K562 (cell line): ENCODE data around the gene WFIKKN2. TPM values are rescaled to one million over a fixed set of nuclear protein-coding genes. Genes with fewer than 3 reads are reported as not detected.
A peak's percentile ranks its signal among the peaks of the same experiment; 100 is the strongest.

Source experiments
- ARID3A ChIP-seq: IDR thresholded peaks from 2 replicates; pipeline ENCODE4 v1.6.1; 2012; ENCODE audit warnings: low read depth, low read length, improper control_type of control experiment, borderline replicate concordance
- ATF6 ChIP-seq: sonication (generic); formaldehyde crosslinking; IDR thresholded peaks from 2 replicates; pipeline ENCODE4 v1.4.0; 2020; ENCODE audit warnings: mild to moderate bottlenecking, missing genetic modification reagents
- CEBPG ChIP-seq, 3 experiments: fragments of 200-800 bp in 1 of 3; sonication (Bioruptor generic) in 1 of 3; sonication (generic) in 1 of 3; formaldehyde crosslinking in 1 of 3; IDR thresholded peaks in 2 of 3; conservative IDR thresholded peaks in 1 of 3; 2 replicates each; pipeline versions ENCODE4 v1.6.1 to v1.8.0; 2016 to 2022; ENCODE audit warnings: missing compliant biosample characterization in 2 of 3, missing genetic modification characterization in 2 of 3, mild to moderate bottlenecking in 1 of 3, missing genetic modification reagents in 1 of 3
- HCFC1 ChIP-seq: IDR thresholded peaks from 2 replicates; pipeline ENCODE4 v1.6.1; 2012; ENCODE audit warnings: low read depth, low read length, improper control_type of control experiment
- HNRNPUL1 ChIP-seq: fragments of 200-400 bp; formaldehyde crosslinking; IDR thresholded peaks from 2 replicates; pipeline ENCODE4 v1.6.1; 2017; ENCODE audit warnings: low read length
- KLF1 ChIP-seq: fragments of 450-650 bp; IDR thresholded peaks from 2 replicates; pipeline ENCODE4 v1.6.1; 2016; ENCODE audit warnings: missing genetic modification characterization, missing compliant biosample characterization
- LEF1 ChIP-seq: fragments of 450-650 bp; IDR thresholded peaks from 2 replicates; pipeline ENCODE4 v1.6.1; 2016; ENCODE audit warnings: mild to moderate bottlenecking
- MED1 ChIP-seq: sonication (generic); formaldehyde crosslinking; IDR thresholded peaks from 2 replicates; pipeline ENCODE4 v1.8.1; 2023; ENCODE audit warnings: missing genetic modification reagents, borderline replicate concordance
- NR0B1 ChIP-seq: fragments of 450-650 bp; IDR thresholded peaks from one replicate; pipeline ENCODE4 v1.6.1; 2018; ENCODE audit warnings: mild to moderate bottlenecking, moderate library complexity; ENCODE audit not compliant: partially characterized antibody
- PRMT5 ChIP-seq: sonication (generic); formaldehyde crosslinking; IDR thresholded peaks from 2 replicates; pipeline ENCODE4 v1.5.0; 2020; ENCODE audit warnings: missing genetic modification reagents
- RNF2 ChIP-seq: sonication (generic); IDR thresholded peaks from 2 replicates; pipeline ENCODE4 v1.6.1; 2016
- SMARCA4 ChIP-seq: fragments of 450-650 bp; IDR thresholded peaks from 2 replicates; pipeline ENCODE4 v1.6.1; 2016
- SOX6 ChIP-seq: fragments of 450-650 bp; IDR thresholded peaks from 2 replicates; pipeline ENCODE4 v1.6.1; 2014; ENCODE audit warnings: mild to moderate bottlenecking
- TBL1XR1 ChIP-seq, 2 experiments: IDR thresholded peaks; 2 replicates each; pipeline ENCODE4 v1.6.1; 2012; ENCODE audit warnings: improper control_type of control experiment in 2 of 2, low read length in 2 of 2, mild to moderate bottlenecking in 1 of 2
- THRA ChIP-seq: fragments of 450-650 bp; IDR thresholded peaks from 2 replicates; pipeline ENCODE4 v1.6.1; 2017; ENCODE audit warnings: mild to moderate bottlenecking, moderate library complexity
- THRAP3 ChIP-seq: fragments of 450-650 bp; IDR thresholded peaks from 2 replicates; pipeline ENCODE4 v1.6.1; 2016; ENCODE audit warnings: mild to moderate bottlenecking, inconsistent platforms, borderline replicate concordance
- ZNF507 ChIP-seq: conservative IDR thresholded peaks from 2 replicates; pipeline ENCODE4 v1.6.1; 2017; ENCODE audit warnings: missing genetic modification characterization, missing compliant biosample characterization
- polyA plus RNA-seq, 8 experiments: library from polyadenylated mRNA; depleted of rRNA in 4 of 8; stranded (reverse) in 5 of 8; unstranded in 3 of 8; fragments of >200 nt; fragmentation: Nextera tagmentation in 2 of 8; fragmentation: Illumina TruSeq in 1 of 8; extraction: Ambion mirVana in 2 of 8; extraction: Trizol in 1 of 8; gene quantifications; 2 replicates each; pipeline versions ENCODE4 v1.2.1 to v1.2.3, GENCODE V29; 2011 to 2014; ENCODE audit warnings: inconsistent platforms in 1 of 8, missing spikeins in 1 of 8
- total RNA-seq, 7 experiments: library from RNA; depleted of rRNA in 6 of 7; stranded (reverse); fragments of >200 nt in 6 of 7; fragmentation: Illumina TruSeq in 2 of 7; extraction: Trizol in 2 of 7; gene quantifications; 2 replicates each; pipeline versions ENCODE4 v1.2.1 to v1.2.3, GENCODE V29; 2011 to 2021; ENCODE audit warnings: low replicate concordance in 1 of 7
- TF ChIP-seq, protein P1 (sequence below): fragments of 250-450 bp; sonication (Bioruptor Pico); IDR thresholded peaks from 2 replicates; pipeline ENCODE4 v1.4.0; 2020
- TF ChIP-seq, protein P2 (sequence below), 2 experiments: IDR thresholded peaks; 2 replicates each; pipeline ENCODE4 v1.6.1; 2011; ENCODE audit warnings: borderline replicate concordance in 1 of 2, control low read depth in 1 of 2, low read depth in 1 of 2, low read length in 1 of 2, mild to moderate bottlenecking in 1 of 2, mixed read lengths in 1 of 2, moderate library complexity in 1 of 2; ENCODE audit not compliant: insufficient read depth in 1 of 2, insufficient read length in 1 of 2, poor library complexity in 1 of 2, severe bottlenecking in 1 of 2; ENCODE audit errors: extremely low read depth in 1 of 2

WFIKKN2 gene
- total and polyA plus RNA-seq, 9 of the 15 experiments (the other 6 are each of a cell fraction or from before 2014, with no cell fraction given) = 0.07 TPM; not detected in 8

GRCh38 chr17:50865060-50865867, 29.9 kb downstream of the WFIKKN2 start (continued):
- TF ChIP-seq, protein P1, sequence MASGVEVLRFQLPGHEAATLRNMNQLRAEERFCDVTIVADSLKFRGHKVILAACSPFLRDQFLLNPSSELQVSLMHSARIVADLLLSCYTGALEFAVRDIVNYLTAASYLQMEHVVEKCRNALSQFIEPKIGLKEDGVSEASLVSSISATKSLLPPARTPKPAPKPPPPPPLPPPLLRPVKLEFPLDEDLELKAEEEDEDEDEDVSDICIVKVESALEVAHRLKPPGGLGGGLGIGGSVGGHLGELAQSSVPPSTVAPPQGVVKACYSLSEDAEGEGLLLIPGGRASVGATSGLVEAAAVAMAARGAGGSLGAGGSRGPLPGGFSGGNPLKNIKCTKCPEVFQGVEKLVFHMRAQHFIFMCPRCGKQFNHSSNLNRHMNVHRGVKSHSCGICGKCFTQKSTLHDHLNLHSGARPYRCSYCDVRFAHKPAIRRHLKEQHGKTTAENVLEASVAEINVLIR (CRISPR knock-in tag) = no peak
- TF ChIP-seq THRA (no peak), HNRNPUL1 (no peak), CEBPG (CRISPR knock-in tag; IDR thresholded peaks at IDR 0.05) (no peak), CEBPG (tag; conservative IDR thresholded peaks at IDR 0.05 in 1 of 2, IDR thresholded peaks at IDR 0.05 in 1 of 2) (no peak), THRAP3 (no peak), SMARCA4 (peak; percentile 47), MED1 (CRISPR knock-in tag) (no peak), LEF1 (no peak), SOX6 (no peak), TBL1XR1 (IDR thresholded peaks at IDR 0.05; ENCODE audit: low read length in 2 of 2) (no peak), NR0B1 (no peak), RNF2 (no peak), KLF1 (no peak), ZNF507 (tag) (no peak), PRMT5 (CRISPR knock-in tag) (no peak), HCFC1 (no peak), ATF6 (CRISPR knock-in tag) (no peak), ARID3A (no peak)
- TF ChIP-seq, protein P2, sequence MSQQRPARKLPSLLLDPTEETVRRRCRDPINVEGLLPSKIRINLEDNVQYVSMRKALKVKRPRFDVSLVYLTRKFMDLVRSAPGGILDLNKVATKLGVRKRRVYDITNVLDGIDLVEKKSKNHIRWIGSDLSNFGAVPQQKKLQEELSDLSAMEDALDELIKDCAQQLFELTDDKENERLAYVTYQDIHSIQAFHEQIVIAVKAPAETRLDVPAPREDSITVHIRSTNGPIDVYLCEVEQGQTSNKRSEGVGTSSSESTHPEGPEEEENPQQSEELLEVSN (IDR thresholded peaks at IDR 0.05; ENCODE audit: borderline replicate concordance in 1 of 2, extremely low read depth in 1 of 2, insufficient read depth in 1 of 2, insufficient read length in 1 of 2, low read depth in 1 of 2, low read length in 1 of 2, poor library complexity in 1 of 2, severe bottlenecking in 1 of 2) = peak in 1 of 2 experiments; percentile 47
